Peyer's patch (tissue), 4 donors: ENCODE data around the gene NFASC.

ENCODE experiments used
- POLR2A ChIP-seq, 2 donors: fragments of 450-650 bp; IDR thresholded peaks; one replicate each; pipeline ENCODE4 v1.5.1; 2017; ENCODE audit warnings: antibody characterized with exemption in 2 of 2, mild to moderate bottlenecking in 2 of 2, moderate library complexity in 2 of 2
- TF ChIP-seq, protein P1 (sequence below), 6 experiments: fragments of 450-650 bp in 4 of 6; fragments of 200-600 bp in 2 of 6; sonication (generic) in 1 of 6; IDR thresholded peaks; one replicate each; pipeline ENCODE4 v1.5.1; 2017 to 2019; ENCODE audit warnings: antibody characterized with exemption in 6 of 6, mild to moderate bottlenecking in 3 of 6, moderate library complexity in 1 of 6

DNA sequence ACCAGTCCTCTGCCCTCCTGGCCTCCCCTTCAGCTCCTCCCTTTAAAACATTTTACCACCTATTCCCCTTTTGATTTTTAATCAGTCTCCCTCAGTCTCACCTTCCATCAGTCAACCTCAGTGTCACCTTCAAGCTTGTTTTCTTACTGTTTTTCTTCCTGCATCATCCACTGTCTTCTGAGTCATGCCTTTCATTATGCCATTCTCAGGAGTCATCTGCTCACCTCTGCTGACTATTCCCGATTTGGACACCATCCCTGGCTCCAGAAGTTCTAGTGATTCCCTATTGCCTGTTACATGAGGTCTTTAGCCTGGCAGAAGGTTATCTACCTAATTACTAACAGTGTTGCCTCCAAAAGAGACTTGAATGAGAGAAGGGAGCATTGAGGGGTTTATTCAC is 23.9 kb downstream of the NFASC start:
- TF ChIP-seq POLR2A (IDR thresholded peaks at IDR 0.05) = no peak
- TF ChIP-seq, protein P1, sequence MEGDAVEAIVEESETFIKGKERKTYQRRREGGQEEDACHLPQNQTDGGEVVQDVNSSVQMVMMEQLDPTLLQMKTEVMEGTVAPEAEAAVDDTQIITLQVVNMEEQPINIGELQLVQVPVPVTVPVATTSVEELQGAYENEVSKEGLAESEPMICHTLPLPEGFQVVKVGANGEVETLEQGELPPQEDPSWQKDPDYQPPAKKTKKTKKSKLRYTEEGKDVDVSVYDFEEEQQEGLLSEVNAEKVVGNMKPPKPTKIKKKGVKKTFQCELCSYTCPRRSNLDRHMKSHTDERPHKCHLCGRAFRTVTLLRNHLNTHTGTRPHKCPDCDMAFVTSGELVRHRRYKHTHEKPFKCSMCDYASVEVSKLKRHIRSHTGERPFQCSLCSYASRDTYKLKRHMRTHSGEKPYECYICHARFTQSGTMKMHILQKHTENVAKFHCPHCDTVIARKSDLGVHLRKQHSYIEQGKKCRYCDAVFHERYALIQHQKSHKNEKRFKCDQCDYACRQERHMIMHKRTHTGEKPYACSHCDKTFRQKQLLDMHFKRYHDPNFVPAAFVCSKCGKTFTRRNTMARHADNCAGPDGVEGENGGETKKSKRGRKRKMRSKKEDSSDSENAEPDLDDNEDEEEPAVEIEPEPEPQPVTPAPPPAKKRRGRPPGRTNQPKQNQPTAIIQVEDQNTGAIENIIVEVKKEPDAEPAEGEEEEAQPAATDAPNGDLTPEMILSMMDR (IDR thresholded peaks at IDR 0.05) = no peak
